ENCODE data around the gene TSPAN10. TPM values are rescaled to one million over a fixed set of nuclear protein-coding genes. Genes with fewer than 3 reads are reported as not detected.

TSPAN10 gene
- total RNA-seq, 2 experiments from 2014 or later: 0.17 TPM; not detected in 1

DNA sequence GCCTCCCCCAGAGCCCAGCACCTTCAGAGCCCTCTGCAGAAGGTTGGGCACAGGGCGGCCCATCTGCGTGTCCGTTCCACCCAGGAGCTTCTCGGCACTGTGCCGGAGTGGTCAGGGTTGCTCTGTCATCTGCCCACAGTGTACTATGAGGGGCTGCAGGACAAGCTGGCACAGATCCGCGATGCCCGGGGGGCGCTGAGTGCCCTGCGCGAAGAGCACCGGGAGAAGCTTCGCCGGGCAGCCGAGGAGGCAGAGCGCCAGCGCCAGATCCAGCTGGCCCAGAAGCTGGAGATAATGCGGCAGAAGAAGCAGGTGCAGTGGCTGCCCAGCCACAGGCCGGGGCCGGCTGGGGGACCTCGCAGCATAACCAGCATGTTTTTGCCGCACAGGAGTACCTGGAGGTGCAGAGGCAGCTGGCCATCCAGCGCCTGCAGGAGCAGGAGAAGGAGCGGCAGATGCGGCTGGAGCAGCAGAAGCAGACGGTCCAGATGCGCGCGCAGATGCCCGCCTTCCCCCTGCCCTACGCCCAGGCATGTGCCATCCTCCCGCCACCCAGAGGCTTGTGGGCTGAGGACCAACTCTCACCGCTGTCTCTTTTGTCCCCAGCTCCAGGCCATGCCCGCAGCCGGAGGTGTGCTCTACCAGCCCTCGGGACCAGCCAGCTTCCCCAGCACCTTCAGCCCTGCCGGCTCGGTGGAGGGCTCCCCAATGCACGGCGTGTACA lies 59.4 kb downstream of the TSPAN10 start:
- Mint-ChIP-seq H3K27ac (no peak overlapping the region), H3K27me3 (no peaks in the 10 kb centered on the region), H3K9me3 (no peaks in the 10 kb centered on the region), H3K4me3 (no peak overlapping the region), H3K36me3 (ENCODE audit: low read depth) (peaks cover 44% of the 10 kb centered on the region), H3K4me1 (ENCODE audit: low read depth) (peaks cover 4% of the 10 kb centered on the region)
- intact Hi-C loops (cut with DNase I, micrococcal nuclease): no loop called here
- Histone ChIP-seq H3K4me3 (ENCODE audit: low read length) (no peak overlapping the region), H3K27ac (ENCODE audit: low read depth in 1 of 2, low read length in 2 of 2) (no peak overlapping the region), H3K36me3 (ENCODE audit: insufficient read depth, low read length) (peaks cover 86% of the 10 kb centered on the region), H3K27me3 (ENCODE audit: control insufficient read depth in 1 of 2, insufficient read depth in 2 of 2, low read length in 2 of 2) (no peaks in the 10 kb centered on the region), H3K4me1 (ENCODE audit: insufficient read depth, low read length) (peaks cover 8% of the 10 kb centered on the region), H3K9me3 (ENCODE audit: control insufficient read depth in 1 of 2, insufficient read depth in 1 of 2, low read length in 2 of 2) (no peaks in the 10 kb centered on the region)
- ChIA-PET CTCF (no interaction called here), POLR2A (interaction anchor here (1.0 to 1.5 kb wide), 2 partner anchors 10 to 13 kb away, joined by 3 to 4 read pairs; partner anchors contain the start of genes ARL16 and HGS)
- ATAC-seq (ENCODE audit: poor library complexity) (no peak), DNase-seq (no peak)
- TF ChIP-seq, protein P1, sequence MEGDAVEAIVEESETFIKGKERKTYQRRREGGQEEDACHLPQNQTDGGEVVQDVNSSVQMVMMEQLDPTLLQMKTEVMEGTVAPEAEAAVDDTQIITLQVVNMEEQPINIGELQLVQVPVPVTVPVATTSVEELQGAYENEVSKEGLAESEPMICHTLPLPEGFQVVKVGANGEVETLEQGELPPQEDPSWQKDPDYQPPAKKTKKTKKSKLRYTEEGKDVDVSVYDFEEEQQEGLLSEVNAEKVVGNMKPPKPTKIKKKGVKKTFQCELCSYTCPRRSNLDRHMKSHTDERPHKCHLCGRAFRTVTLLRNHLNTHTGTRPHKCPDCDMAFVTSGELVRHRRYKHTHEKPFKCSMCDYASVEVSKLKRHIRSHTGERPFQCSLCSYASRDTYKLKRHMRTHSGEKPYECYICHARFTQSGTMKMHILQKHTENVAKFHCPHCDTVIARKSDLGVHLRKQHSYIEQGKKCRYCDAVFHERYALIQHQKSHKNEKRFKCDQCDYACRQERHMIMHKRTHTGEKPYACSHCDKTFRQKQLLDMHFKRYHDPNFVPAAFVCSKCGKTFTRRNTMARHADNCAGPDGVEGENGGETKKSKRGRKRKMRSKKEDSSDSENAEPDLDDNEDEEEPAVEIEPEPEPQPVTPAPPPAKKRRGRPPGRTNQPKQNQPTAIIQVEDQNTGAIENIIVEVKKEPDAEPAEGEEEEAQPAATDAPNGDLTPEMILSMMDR (IDR thresholded peaks at IDR 0.05): no peak

DNA sequence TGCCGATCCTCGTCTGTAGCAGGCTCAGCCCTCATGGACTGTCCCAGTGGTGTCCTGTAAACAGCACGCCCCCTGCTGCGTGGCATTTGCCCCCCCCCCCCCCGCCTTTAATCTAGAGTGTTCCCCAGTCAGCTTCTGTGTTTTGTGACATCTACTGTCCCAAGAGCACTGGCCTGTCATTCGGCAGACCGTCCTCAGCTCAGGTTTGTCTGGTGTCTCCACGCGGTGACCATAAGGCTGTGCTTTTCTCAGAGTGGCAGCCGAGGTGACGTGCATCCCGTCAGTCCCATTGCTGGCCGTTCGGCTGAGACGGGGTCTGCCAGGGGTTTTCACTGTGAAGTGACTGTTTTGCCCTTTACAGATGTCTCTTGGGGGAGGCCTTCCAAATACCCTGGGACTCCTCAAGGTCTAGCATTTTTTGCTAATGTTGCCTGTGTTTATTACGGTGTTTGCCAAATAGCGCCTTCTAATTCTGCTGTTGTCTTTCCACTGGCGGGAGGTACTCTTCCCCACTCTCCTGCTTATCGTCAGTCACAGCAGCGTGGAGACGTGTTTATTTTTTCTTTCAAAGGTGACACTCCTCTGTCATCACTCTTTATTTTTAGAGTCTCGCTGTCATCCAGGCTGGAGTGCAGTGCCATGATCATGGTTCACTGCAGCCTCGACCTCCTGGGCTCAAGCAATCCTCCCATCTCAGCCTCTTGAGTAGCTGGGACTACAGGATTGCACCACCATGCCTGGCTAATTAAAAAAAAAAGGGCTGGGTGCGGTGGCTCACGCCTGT lies 60.5 kb downstream of the TSPAN10 start:
- intact Hi-C loops (cut with DNase I, micrococcal nuclease): no loop called here
- Mint-ChIP-seq H3K9me3 (no peaks in the 10 kb centered on the region), H3K4me1 (ENCODE audit: low read depth) (peaks cover 10% of the 10 kb centered on the region), H3K27me3 (no peaks in the 10 kb centered on the region), H3K27ac (no peak overlapping the region), H3K36me3 (ENCODE audit: low read depth) (peaks cover 44% of the 10 kb centered on the region), H3K4me3 (no peak overlapping the region)
- ATAC-seq (ENCODE audit: poor library complexity): no peak
- no peak overlapping the region for H3K4me3 ChIP-seq (ENCODE audit: low read length)
- DNase-seq: no peak
- POLR2A ChIA-PET: no interaction called here
- H3K9me3 ChIP-seq (ENCODE audit: control insufficient read depth in 1 of 2, insufficient read depth in 1 of 2, low read length in 2 of 2): no peaks in the 10 kb centered on the region
- peaks cover 19% of the 10 kb centered on the region for H3K4me1 ChIP-seq (ENCODE audit: insufficient read depth, low read length)
- no peaks in the 10 kb centered on the region for H3K27me3 ChIP-seq (ENCODE audit: control insufficient read depth in 1 of 2, insufficient read depth in 2 of 2, low read length in 2 of 2)
- TF ChIP-seq, protein P1 (IDR thresholded peaks at IDR 0.05): no peak
- CTCF ChIA-PET: no interaction called here
- no peak overlapping the region for H3K27ac ChIP-seq (ENCODE audit: low read depth in 1 of 2, low read length in 2 of 2)
- H3K36me3 ChIP-seq (ENCODE audit: insufficient read depth, low read length): peaks cover 79% of the 10 kb centered on the region

Small RNA genes within 50 kb of the gene (microRNA-seq; reads per million reads assigned to microRNA genes)
- 0.61 reads per million for gene MIR6786 (ENCODE audit: borderline microRNAs expressed, borderline replicate concordance)

Other genes with a start within 250 kb of the TSPAN10 start
- gene BAHCC1, start 241.7 kb upstream of the TSPAN10 start, total RNA-seq: under 1 TPM; 0.20 to 0.41 TPM
- gene ACTG1, start 124.4 kb upstream of the TSPAN10 start, total RNA-seq: 1,000 to 10,000 TPM; 1,296 to 1,318 TPM
- gene FSCN2, start 108.8 kb upstream of the TSPAN10 start, total RNA-seq: 1 to 10 TPM; 1.0 to 1.1 TPM
- 10 to 100 TPM; 18.7 to 19.7 TPM for gene FAAP100, start 84.8 kb upstream of the TSPAN10 start, total RNA-seq
- 10 to 100 TPM; 61.0 to 62.4 TPM for gene NPLOC4, start 84 bp upstream of the TSPAN10 start, total RNA-seq
- under 1 TPM; 0.49 to 0.92 TPM for gene PDE6G, start 19.3 kb downstream of the TSPAN10 start, total RNA-seq
- 10 to 100 TPM; 24.6 to 25.3 TPM for gene OXLD1, start 29.4 kb downstream of the TSPAN10 start, total RNA-seq
- gene CCDC137, start 29.5 kb downstream of the TSPAN10 start, total RNA-seq: 10 to 100 TPM; 20.8 to 21.7 TPM
- 10 to 100 TPM; 35.7 to 38.5 TPM for gene ARL16, start 46.6 kb downstream of the TSPAN10 start, total RNA-seq
- gene HGS, start 46.8 kb downstream of the TSPAN10 start, total RNA-seq: 100 to 1,000 TPM; 118 to 127 TPM
- 10 to 100 TPM; 26.2 to 26.5 TPM for gene MRPL12, start 66.2 kb downstream of the TSPAN10 start, total RNA-seq
- gene SLC25A10, start 75.1 kb downstream of the TSPAN10 start, total RNA-seq: 1 to 10 TPM; 4.6 TPM
- gene GCGR, start 167.0 kb downstream of the TSPAN10 start, total RNA-seq: not detected
- gene MCRIP1, start 196.1 kb downstream of the TSPAN10 start, total RNA-seq: 10 to 100 TPM; 36.9 to 37.7 TPM
- gene PPP1R27, start 197.9 kb downstream of the TSPAN10 start, total RNA-seq: not detected
- 100 to 1,000 TPM; 223 to 233 TPM for gene P4HB, start 223.3 kb downstream of the TSPAN10 start, total RNA-seq
- 100 to 1,000 TPM; 706 to 715 TPM for gene ARHGDIA, start 234.1 kb downstream of the TSPAN10 start, total RNA-seq